HG02840 (cell line): Measurements from ENCODE around the gene DHRSX.

Source experiments
- ATAC-seq: cut with Tn5 transposase; IDR thresholded peaks from one replicate; pipeline ENCODE4 v1.9.1; 2021; ENCODE audit warnings: mild to moderate bottlenecking, moderate library complexity, moderate number of reproducible peaks; ENCODE audit not compliant: unreplicated experiment, low FRiP score

DHRSX gene

GRCh38 chrX:2185341-2186082 is 315.3 kb downstream of the DHRSX start:
- no peak for ATAC-seq

GRCh38 chrX:2184089-2184488 is 316.7 kb downstream of the DHRSX start:
- no peak for ATAC-seq

- ATAC-seq = no peak
Measured at GRCh38 chrX:2183193-2183725, 317.5 kb downstream of the DHRSX start.

GRCh38 chrX:2177541-2177940 is 323.2 kb downstream of the DHRSX start:
- ATAC-seq = no peak

- no peak for ATAC-seq
Measured at GRCh38 chrX:2176733-2177132, 324.0 kb downstream of the DHRSX start.

GRCh38 chrX:2176274-2176673 is 324.5 kb downstream of the DHRSX start:
- ATAC-seq = no peak

GRCh38 chrX:2172359-2172758 is 328.4 kb downstream of the DHRSX start:
- no peak for ATAC-seq
